PC-9 (cell line): Measurements from ENCODE around the gene SPATS1. TPM values are rescaled to one million over a fixed set of nuclear protein-coding genes. Genes with fewer than 3 reads are reported as not detected.

Experiments
- BruUV-seq: library from RNA; stranded (reverse); fragments of 400-500 nt; replicated peaks from 2 replicates; lab custom pipeline; 2021; lab: Mats Ljungman, UMichigan
- CTCF ChIA-PET: fragments of 300-600 bp; sonication (Branson Sonifier 250); formaldehyde crosslinking; loops from one replicate; lab custom pipeline; 2022; ENCODE audit warnings: antibody characterized with exemption; lab: Charles Lee
- POLR2A ChIA-PET: fragments of 300-600 bp; sonication (Branson Sonifier 250); formaldehyde crosslinking; loops from one replicate; lab custom pipeline; 2022; ENCODE audit warnings: antibody characterized with exemption; ENCODE audit not compliant: unreplicated experiment; lab: Charles Lee
- DNase-seq, 2 experiments: peaks; one replicate each; pipeline versions ENCODE4 v3.0.0 to v3.0.0-alpha.2; 2015 to 2022; ENCODE audit warnings: mixed read lengths in 1 of 2
- H2AFZ ChIP-seq: fragments of 200-600 bp; sonication (generic); 2 replicates; pipeline ENCODE4 v1.8.1; 2017; ENCODE audit warnings: antibody characterized with exemption
- H3F3A ChIP-seq: fragments of 200-600 bp; sonication (generic); 2 replicates; pipeline ENCODE4 v1.8.1; 2017; ENCODE audit warnings: antibody characterized with exemption, mild to moderate bottlenecking, low read depth; ENCODE audit not compliant: insufficient read depth
- H3K27ac ChIP-seq: fragments of 200-600 bp; sonication (generic); 2 replicates; pipeline ENCODE4 v1.6.1; 2016; ENCODE audit warnings: mixed run types
- H3K27me3 ChIP-seq: fragments of 200-600 bp; sonication (generic); 2 replicates; pipeline ENCODE4 v1.6.1; 2016; ENCODE audit warnings: low read depth, mixed run types; ENCODE audit not compliant: insufficient read depth
- H3K36me3 ChIP-seq: fragments of 200-600 bp; sonication (generic); 2 replicates; pipeline ENCODE4 v1.6.1; 2016; ENCODE audit warnings: low read depth, mixed run types
- H3K4me1 ChIP-seq: fragments of 200-600 bp; sonication (generic); replicated peaks from 2 replicates; pipeline ENCODE4 v1.6.1; 2016; ENCODE audit warnings: mixed run types; ENCODE audit not compliant: insufficient read depth
- H3K4me2 ChIP-seq: fragments of 200-600 bp; sonication (generic); 2 replicates; pipeline ENCODE4 v1.6.1; 2017; ENCODE audit warnings: mixed run types
- H3K4me3 ChIP-seq: fragments of 200-600 bp; sonication (generic); 2 replicates; pipeline ENCODE4 v1.6.1; 2016; ENCODE audit warnings: mixed run types
- H3K79me2 ChIP-seq: fragments of 200-600 bp; sonication (generic); 2 replicates; pipeline ENCODE4 v1.6.1; 2017; ENCODE audit warnings: low read depth, mixed run types
- H3K9me2 ChIP-seq: fragments of 200-600 bp; sonication (generic); 2 replicates; pipeline ENCODE4 v1.8.1; 2017; ENCODE audit warnings: mild to moderate bottlenecking; ENCODE audit not compliant: insufficient read depth
- H3K9me3 ChIP-seq: fragments of 200-600 bp; sonication (generic); 2 replicates; pipeline ENCODE4 v1.8.1; 2016; ENCODE audit warnings: low read depth; ENCODE audit not compliant: insufficient read depth
- H4K20me1 ChIP-seq: fragments of 200-600 bp; sonication (generic); 2 replicates; pipeline ENCODE4 v1.8.1; 2017; ENCODE audit not compliant: insufficient read depth
- EZH2 ChIP-seq: fragments of 200-600 bp; sonication (generic); IDR thresholded peaks from 2 replicates; pipeline ENCODE4 v1.8.0; 2017; ENCODE audit warnings: antibody characterized with exemption, low read depth
- intact Hi-C: fragments of 100-400 bp; cut with micrococcal nuclease; formaldehyde crosslinking; loops from one replicate; pipeline ENCODE4 v1.10.0; 2022; ENCODE audit not compliant: unreplicated experiment
- total RNA-seq: library from RNA; stranded (reverse); gene quantifications from 2 replicates; pipeline ENCODE4 v1.2.3, GENCODE V29; 2021
- TF ChIP-seq, protein P1 (sequence below): fragments of 200-600 bp; sonication (generic); conservative IDR thresholded peaks from 2 replicates; pipeline ENCODE4 v1.6.1; 2017; ENCODE audit warnings: mixed run types, antibody characterized with exemption, mild to moderate bottlenecking, moderate library complexity

SPATS1 gene
- total RNA-seq, 1 experiment from 2014 or later = not detected

DNA sequence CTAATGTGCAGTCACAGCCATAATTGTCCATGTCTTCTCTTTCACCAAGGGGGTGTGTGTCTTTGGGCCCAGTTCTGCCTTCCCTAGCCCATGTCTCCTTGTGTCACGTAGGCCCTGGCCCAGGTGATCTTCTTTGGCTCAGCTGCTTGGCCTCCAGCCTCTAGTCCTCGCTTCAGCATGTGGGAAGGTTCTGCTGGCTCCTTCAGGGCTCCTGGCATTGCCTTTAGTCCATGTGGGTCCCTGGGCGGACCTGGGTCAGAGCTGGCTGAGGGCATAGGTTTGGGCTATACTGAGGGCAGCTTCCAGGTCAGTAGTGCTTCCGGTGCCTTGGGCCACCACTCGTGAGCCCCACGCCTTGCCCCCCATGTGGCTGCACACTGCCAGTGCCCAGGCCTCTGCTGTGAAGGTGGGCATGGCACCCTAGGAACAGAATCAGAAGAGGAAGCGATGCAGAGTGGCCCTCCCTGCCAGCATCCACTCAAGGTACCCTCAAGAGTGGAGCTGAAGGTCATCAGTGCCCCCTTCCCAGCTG is 42.1 kb upstream of the SPATS1 start:
- CTCF ChIA-PET = no interaction called here

DNA sequence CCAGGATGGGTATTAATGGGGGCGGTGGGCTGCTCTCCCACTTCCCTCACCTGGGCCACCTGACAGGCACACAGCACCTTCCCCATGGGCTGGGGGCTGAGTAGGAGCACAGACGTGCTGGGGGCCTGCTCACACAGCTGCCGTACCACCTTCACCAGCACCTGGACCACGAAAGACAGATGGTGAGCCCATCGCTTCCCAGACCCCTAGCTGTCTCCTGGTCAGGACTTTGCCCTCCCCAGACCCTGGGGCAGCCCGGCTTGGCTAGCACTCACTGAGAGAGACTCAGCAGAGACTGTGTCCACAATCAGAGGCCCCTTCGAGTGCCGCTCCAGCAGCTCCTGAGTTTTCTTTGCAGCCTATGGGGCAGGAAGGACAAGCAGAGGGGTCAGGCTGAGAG is 41.3 kb upstream of the SPATS1 start:
- CTCF ChIA-PET = no interaction called here
- BruUV-seq = no TSS peak

More for the DNA sequence above, 42.1 kb upstream of the SPATS1 start:
- Histone ChIP-seq H3K27ac (no peak overlapping the region), H4K20me1 (no peaks in the 10 kb centered on the region), H3K9me3 (no peaks in the 10 kb centered on the region), H3K4me1 (no peaks in the 10 kb centered on the region), H3K4me2 (no peak overlapping the region), H3K79me2 (no peaks in the 10 kb centered on the region), H3K36me3 (0 out of 2 replicates have a peak, but pooled peaks cover 4% of the 10 kb centered on the region), H3K4me3 (no peak overlapping the region), H3K9me2 (no peaks in the 10 kb centered on the region), H3F3A (0 out of 2 replicates have a peak, but pooled peaks cover 5% of the 10 kb centered on the region), H3K27me3 (peaks cover 20% of the 10 kb centered on the region; the same call in 1 of the 2 replicates), H2AFZ (no peak overlapping the region)
- POLR2A ChIA-PET = no interaction called here
- TF ChIP-seq EZH2 = no peak
- TF ChIP-seq, protein P1, sequence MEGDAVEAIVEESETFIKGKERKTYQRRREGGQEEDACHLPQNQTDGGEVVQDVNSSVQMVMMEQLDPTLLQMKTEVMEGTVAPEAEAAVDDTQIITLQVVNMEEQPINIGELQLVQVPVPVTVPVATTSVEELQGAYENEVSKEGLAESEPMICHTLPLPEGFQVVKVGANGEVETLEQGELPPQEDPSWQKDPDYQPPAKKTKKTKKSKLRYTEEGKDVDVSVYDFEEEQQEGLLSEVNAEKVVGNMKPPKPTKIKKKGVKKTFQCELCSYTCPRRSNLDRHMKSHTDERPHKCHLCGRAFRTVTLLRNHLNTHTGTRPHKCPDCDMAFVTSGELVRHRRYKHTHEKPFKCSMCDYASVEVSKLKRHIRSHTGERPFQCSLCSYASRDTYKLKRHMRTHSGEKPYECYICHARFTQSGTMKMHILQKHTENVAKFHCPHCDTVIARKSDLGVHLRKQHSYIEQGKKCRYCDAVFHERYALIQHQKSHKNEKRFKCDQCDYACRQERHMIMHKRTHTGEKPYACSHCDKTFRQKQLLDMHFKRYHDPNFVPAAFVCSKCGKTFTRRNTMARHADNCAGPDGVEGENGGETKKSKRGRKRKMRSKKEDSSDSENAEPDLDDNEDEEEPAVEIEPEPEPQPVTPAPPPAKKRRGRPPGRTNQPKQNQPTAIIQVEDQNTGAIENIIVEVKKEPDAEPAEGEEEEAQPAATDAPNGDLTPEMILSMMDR = no peak
- intact Hi-C loops = no loop called here
- BruUV-seq = no TSS peak
- DNase-seq = no peak

GRCh38 chr6:44301782-44302564 is 40.5 kb upstream of the SPATS1 start:
- H3K36me3 ChIP-seq = 0 out of 2 replicates have a peak, but pooled peaks cover 6% of the 10 kb centered on the region
- no TSS peak for BruUV-seq
- POLR2A ChIA-PET = no interaction called here

More for the DNA sequence above, 41.3 kb upstream of the SPATS1 start:
- no peaks in the 10 kb centered on the region for H3K4me1 ChIP-seq
- H3K9me3 ChIP-seq = no peaks in the 10 kb centered on the region
- no peak overlapping the region for H3K4me3 ChIP-seq
- no peaks in the 10 kb centered on the region for H4K20me1 ChIP-seq
- intact Hi-C loops = no loop called here
- no peak overlapping the region for H3K27ac ChIP-seq
- H3F3A ChIP-seq = 0 out of 2 replicates have a peak, but pooled peaks cover 5% of the 10 kb centered on the region
- H3K27me3 ChIP-seq = peaks cover 12% of the 10 kb centered on the region; the same call in 1 of the 2 replicates
- no peaks in the 10 kb centered on the region for H3K79me2 ChIP-seq
- no peak overlapping the region for H3K4me2 ChIP-seq
- no peak overlapping the region for H2AFZ ChIP-seq
- TF ChIP-seq, protein P1 = no peak
- no peak for TF ChIP-seq EZH2
- H3K9me2 ChIP-seq = no peaks in the 10 kb centered on the region
- 0 out of 2 replicates have a peak, but pooled peaks cover 6% of the 10 kb centered on the region for H3K36me3 ChIP-seq
- POLR2A ChIA-PET = interaction anchor here (0.7 kb wide), 1 partner anchor 36 kb away, joined by 3 read pairs; no protein-coding TSS in a partner anchor
- no peak for DNase-seq

More at GRCh38 chr6:44301782-44302564, 40.5 kb upstream of the SPATS1 start:
- Histone ChIP-seq H3K4me2 (no peak overlapping the region), H4K20me1 (no peaks in the 10 kb centered on the region), H3K4me1 (no peaks in the 10 kb centered on the region), H3K27ac (no peak overlapping the region), H3K9me2 (no peaks in the 10 kb centered on the region), H3K79me2 (no peaks in the 10 kb centered on the region), H2AFZ (no peak overlapping the region), H3K27me3 (peaks cover 4% of the 10 kb centered on the region; the same call in 1 of the 2 replicates), H3K4me3 (no peak overlapping the region), H3K9me3 (no peaks in the 10 kb centered on the region), H3F3A (0 out of 2 replicates have a peak, but pooled peaks cover 5% of the 10 kb centered on the region)
- intact Hi-C loops = no loop called here
- CTCF ChIA-PET = no interaction called here
- TF ChIP-seq, protein P1 = no peak
- TF ChIP-seq EZH2 = no peak
- DNase-seq = no peak
